OCI-M2 (cell line): ENCODE results near the gene XRCC1.
"Not testable (repeated sequence)": the region's sequence is repeated elsewhere in the genome, so short reads cannot be mapped to it uniquely, and the experiment has no call there.

Experiments used
- DNase-seq: peaks from one replicate; lab custom pipeline; 2025; ENCODE audit not compliant: unreplicated experiment; lab: John Stamatoyannopoulos, UW

XRCC1 gene

DNA sequence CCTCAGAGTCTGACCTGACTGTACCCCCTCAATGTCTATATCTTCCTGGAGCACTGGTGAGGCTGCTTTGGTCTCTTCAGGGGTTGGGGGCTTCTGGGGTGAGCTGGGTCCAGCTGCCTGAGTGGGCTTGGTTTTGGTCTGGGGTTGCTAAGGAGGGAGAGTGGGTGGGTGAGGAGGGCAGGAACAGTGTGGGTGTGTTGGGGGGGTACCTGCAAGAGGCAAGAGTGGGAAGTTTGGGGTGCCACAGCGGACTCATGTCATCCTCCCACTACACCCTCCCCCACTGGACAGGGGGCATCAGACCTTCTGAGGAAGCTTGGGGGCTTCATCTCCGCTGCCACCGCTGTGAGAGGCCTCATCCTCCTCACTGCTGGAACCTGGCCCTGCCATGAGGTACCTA lies 28.7 kb downstream of the XRCC1 start:
- no peak for DNase-seq

DNA sequence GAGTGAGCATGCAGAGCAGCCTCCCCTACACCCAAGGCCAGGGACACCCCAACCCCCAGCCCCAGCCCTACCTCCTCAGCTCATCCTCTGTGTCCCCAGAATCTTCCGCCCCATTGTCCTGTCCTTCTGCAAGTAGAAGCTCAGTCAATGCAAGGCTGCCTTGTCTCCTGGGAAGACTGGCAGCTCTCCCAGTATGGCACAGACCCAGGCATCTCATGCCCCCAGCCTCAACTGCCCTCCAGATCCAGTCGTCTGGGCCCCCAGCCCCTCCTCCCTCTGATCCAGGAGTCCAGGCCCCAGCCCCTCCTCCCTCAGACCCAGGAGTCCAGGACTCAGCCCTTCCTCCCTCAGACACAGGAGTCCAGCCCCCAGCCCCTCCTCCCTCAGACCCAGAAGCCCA lies 29.3 kb downstream of the XRCC1 start:
- DNase-seq, result no peak

DNA sequence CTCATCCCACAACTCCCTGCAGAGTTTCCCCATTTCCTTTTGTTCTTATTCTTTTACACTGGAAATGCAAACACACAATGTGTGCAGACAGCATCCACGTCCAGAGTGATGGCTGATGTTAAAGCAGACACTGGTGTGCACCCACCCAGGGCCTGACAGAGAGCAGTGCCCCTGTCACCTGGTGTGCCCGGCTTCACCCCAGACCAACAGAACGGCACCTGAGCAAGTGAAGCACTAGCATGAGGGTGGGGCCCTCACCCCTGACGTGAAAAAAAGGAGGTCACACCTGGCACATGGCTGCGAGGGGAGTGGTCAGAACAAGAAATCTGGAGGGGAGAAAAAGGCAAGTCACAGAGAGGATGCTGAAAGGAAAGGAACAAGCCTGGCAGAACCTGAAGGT lies 30.1 kb downstream of the XRCC1 start:
- DNase-seq, result no peak

DNA sequence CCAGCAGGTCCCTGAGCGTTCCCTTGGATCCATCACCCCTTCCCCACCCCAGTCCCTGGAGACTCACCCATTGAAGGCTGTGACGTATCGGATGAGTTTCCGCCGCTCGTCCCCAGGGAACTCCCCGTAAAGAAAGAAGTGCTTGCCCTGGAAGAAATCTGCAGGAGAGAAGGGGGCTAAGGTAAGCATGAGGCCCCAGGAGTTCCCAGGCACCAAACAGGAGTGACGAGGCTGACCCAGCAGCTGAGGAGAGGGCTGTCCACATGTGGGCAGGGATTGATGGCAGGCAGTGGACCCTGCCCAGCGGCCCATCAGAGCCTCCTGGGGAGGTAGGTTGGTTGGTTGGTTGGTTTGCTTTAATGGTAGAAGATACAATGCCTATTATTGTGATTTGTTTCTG lies 31.2 kb downstream of the XRCC1 start:
- no peak for DNase-seq

DNA sequence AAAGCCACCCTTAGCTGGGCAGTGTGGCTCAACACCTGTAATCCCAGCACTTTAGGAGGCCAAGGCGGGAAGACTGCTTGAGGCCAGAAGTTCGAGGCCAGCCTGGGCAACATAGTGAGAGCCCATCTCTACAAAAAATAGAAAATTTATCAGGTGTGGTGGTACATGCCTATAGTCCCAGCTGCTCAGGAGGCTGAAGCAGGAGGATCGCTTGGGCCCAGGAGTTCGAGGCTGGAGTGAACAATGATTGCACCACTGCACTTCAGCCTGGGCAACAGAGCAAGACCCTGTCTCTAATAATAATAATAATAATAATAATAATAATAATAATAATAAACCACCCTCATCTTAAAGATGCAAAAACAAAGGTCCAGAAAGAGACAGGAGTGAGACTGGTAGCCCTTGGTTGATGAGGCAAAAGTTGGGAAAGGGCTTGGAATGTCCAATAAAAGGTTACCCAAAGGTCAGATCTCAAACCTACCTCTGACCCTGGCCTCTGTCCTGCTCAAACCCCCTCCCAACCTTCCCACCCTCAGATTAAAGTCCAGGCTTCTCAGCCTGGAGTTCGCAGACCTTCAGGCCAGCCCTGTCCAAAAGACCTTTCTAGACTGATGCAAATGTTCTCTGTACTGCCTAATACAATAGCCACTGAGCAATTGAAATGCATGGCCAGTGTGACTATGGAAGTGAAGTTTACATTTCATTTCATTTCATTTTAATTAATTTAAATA lies 33.2 kb downstream of the XRCC1 start:
- no peak for DNase-seq

DNA sequence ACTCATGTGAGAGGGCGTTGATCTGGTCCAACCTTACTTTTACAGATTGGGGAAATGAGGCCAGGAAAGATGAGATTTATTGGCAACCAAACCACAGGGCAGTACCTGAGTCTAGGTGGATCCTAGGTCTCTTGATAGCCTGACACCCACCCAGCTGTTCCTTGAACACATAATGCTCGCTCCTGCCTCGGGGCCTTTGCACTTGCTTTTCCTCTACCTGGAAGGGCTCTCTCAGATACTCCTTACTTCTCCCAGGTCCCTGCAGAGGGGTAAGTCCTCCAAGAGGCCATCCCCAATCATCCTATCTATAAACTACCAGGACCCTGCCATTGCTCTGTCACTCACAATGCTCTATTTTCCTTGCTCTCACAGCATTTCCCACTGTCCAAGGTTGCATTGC lies 34.9 kb downstream of the XRCC1 start:
- no peak for DNase-seq

DNA sequence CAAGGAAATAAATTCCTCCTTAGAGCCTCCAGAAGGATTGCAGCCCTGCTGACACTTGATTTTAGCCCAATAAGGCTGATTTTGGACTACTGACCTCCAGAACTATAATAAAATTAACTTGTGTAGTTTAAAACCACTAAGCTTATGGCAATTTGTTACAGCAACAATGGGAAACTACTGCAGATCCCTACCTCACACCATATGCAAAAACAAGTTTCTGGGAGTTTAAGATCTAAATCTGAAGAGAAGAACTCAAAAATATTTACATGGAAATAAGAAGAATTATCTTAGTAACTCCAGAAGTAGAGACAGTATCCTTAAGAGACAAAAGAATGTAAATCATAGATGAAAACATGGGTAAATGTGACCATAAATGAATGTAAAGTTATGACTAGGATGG lies 36.4 kb downstream of the XRCC1 start:
- DNase-seq, result no peak

DNA sequence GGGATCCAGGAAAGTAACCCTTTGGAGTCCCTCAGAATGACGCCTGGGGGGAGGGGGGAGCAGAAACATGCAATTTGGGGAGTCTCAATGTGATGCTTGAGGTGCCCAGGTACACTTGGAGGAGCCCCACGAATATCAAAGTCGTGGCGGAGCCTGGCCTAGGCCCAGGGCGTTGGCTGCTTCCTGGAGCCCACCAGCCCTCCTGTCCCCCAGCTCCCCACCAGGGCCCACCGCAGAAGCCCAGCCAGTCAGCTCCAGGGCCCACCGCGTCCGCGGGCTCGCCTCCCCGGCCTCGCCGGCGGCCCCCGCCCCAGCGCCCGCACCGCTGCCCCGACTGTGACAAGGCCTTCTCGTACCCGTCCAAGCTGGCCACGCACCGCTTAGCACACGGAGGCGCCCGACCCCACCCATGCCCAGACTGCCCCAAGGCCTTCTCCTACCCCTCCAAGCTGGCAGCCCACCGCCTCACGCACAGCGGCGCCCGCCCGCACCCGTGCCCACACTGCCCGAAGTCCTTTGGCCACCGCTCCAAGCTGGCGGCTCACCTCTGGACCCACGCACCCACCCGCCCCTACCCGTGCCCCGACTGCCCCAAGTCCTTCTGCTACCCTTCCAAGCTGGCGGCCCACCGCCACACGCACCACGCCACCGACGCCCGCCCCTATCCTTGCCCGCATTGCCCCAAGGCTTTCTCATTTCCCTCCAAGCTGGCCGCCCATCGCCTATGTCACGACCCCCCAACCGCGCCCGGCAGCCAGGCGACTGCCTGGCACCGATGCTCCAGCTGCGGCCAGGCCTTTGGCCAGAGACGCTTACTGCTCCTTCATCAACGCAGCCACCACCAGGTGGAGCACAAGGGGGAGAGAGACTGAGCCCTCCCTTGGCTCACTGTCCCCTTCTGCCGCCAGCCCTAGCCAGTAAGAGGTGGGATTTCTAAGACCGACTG lies 40.2 kb downstream of the XRCC1 start:
- DNase-seq, result no peak

DNA sequence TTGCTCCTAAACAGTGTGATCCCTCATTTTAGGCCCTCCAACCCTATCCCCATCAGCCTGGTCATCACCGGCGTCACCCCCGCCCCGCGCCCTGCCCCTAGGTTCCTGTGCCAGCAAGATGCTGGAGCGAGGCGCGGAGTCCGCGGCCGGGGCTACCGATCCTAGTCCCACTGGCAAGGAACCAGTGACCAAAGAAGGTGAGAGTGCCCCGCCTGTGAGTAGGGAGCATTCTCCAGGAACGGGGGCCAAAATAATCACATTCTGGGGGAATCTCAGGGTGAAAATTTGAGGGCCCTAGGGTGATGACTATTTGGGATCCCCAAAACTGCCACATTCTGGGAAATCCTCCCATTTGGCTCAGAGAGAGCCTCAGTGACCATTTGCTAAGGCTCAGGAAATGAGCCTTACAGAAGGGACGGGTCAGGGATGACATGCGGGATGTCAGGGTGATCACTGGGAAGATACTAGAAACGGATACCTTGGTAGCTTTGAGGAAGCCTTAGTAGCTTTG lies 41.0 kb downstream of the XRCC1 start:
- no peak for DNase-seq

DNA sequence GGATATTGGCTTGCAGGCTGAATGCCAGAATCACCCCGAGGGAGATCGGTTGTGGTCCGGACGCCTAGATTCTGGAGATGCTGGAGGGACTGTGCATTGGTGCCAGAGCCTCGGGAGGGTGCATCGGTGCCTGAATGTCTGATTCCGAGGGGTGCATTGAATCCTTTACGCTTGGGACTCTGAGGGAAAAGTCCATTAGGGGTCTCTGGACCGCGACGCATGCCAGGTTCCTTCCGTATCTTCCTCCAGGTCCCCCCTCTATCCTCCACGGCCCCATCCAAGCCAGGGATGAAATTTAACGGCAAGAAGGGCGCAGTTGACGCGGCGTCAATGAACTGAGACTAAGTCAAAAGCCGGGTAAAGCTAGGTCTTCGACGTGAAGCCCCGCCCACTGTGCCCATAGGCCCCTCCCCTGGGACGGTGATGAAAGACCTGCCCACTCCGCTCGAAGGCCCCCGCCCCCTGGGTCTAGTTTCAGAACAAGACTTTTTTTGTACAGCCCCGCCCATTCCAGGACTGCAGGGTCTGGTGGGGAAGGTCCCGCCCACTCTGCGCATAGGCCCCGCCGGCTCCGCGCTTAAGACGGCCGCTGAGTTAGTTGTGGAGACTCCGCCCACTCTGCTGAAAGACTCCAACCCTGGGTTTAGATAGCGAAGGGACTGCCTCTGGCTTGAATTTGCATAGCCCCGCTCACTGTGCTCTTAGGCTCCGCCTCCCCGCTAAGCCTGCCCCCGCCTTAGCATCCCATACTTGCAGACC lies 41.6 kb downstream of the XRCC1 start:
- DNase-seq, result peak; percentile 94

DNA sequence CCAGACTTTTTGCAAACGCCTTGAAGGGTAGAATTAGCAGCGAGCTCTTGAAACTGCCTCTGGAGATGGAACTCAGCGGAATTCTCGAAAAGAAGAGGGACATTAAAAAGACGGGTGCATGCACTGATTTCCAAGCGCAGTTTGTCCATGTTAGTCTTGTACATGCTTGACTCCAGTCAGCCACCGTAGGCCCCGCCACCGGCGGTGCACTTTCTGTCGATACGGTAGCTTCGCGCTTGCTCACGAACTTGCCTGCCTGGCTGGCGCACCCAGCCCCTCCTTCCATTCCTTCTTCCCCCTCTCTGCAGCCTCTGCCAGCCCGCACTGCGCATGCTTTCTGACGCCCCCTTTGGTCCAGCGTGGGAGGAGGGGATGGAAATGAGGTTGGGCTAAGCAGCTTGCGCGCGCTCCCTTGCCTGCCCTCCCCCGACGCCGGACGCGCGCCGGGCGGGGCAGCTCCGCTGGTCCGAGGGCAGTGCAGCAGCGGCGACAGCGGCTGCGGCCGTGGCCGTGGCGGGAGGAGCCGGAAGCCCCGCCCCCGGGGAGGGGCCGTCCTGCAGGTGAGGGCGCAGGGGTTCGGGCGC lies 42.3 kb downstream of the XRCC1 start, which contains the start of gene ZNF575:
ZNF575 (plus strand) TSS at position 227 of the 584 bp plus-strand sequence. CDS start 1,235 bp downstream, outside the sequence.
- DNase-seq, result peak; percentile 52

DNA sequence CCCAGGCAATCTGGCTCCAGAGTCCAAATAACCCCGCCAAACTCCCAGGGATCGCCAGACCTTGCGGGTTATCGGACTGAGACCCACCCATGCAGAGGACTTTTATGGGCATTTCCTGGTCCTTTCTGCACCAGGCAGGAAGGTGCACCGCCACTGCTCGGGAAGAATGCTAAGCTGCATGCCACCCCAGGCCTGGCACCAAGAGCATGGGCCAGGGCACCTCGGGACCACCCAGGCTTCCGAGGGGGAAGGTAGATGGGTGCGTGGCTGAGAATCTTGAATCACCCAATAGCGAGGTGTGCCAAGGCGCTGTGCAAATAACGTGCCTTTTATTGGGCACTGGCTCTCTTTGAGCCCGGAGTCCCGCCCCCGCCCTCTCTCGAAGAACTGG lies 42.8 kb downstream of the XRCC1 start:
- DNase-seq, result no peak

DNA sequence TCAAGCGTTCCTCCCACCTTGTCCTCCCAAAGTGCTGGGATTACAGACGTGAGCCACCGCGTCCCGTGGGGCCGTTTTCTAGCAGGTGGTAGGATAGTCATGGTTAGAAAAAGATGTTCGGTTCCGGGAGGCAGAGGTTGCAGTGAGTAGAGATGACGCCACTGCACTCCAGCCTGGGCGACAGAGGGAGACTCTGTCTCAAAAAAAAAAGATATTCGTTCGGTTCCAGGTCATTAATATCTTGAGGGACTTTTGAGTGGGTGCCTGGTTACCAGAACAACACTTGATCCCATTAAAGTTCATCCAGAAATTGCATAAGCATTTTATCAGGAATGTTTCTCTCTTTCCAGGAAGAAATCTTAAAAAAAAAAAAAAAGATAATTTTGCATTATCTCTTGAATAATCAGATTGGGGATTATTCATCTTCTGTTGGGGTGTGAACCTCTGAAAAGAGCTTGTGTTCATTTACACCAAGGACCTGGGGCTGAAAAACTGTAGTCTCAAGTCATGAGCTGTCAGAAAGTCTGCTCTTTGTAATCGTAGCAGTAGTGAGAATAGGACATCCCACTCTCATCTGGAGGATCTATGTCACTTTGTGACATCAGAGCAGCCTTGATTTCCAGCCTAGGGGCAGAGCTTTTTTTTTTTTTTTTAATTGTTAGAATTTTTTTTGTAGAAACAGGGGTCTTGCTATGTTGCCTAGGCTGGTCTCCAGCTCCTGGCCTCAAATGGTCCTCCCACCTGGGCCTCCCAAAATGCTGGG lies 47.3 kb downstream of the XRCC1 start:
- no peak for DNase-seq

DNA sequence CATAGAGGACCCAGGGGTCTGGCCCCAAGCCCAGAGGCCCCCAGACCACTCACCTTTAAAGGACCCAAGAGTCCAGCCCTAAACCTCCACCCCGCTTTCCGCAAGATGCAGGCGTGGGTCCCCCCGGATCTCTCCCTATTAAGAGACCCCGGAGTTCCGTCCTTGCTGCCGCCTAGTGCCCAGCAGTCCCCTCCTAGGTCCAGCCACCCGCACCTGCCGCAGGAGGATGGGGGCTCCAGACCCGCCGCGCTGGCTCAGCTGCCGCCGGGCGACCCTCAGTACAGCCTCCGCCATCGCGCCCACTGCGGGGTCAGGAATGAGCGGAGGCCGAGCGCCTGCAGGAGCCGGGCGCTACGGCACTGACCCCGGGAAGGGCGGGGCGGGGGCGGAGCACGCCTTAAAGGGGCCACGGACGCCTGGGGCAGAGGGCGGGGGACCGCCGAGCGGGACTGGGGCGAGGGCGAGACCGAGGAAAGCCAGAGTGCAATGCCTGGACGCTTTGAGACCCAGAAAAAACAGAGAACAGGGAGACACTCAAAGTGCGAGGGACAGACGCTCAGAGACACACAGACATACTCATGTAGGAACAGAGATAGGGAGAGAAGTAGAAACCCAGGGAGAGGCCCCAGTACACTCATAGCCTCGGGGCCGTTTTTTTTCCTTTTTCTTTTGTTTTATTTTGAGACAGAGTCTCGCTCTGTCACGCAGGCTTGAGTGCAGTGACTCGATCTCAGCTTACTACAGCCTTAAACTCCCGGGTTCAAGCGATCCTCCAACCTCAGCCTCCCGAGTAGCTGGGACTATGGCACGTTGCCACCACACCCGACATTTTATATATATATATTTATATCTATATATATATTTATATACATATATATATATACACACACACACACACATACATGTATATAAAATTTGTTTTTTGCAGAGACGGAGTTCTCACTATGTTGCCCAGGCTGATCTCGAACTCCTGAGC lies 48.2 kb downstream of the XRCC1 start, which contains the start of gene ETHE1:
ETHE1 (minus strand) TSS at position 318 of the 976 bp plus-strand sequence; CDS start at position 294, 24 bp downstream.
- DNase-seq, result peak; percentile 38

DNA sequence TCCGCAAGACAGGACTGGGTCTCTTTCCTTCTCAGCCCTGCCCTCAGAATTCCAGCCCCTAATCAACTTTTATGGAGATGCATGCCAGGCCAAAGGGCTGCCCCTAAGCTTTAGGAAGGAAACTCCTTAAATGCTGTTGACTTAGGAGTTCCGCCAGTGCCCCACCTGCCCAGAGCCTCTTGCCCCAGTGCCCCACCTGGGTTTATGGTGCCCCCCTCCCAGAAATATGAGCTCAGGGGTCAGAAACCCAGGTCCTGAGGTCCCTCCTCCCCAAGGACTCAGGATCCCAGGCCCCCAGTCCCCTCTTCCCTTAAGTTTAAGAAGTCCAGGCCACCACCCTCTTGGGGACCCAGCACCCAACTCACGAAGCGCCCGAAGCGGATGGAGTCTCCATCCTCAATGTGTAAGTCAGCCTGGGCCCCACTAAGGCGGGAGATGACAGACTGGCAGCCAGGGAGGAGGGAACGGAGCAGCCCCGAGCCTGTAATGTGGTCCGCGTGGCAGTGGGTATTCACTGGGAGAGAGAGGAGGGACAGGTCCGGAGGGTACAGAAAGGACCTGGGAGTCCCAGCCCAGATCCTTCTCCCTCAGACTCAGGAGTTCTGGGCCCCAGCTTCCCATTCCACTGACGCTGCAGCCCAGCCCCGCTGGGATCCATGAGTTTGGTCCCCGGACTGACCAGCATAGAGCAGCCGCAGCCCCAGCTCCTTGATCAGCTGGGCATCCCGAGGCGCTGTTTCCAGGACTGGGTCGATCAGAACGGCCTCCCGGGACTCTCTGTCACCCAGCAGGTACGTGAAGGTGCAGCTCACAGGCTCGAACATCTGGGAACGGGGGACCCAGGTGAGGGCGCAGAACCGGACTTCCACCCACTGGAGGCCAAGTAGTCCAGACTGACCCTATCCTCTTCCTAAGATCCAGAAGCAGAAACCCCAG lies 49.2 kb downstream of the XRCC1 start:
- DNase-seq, result no peak

DNA sequence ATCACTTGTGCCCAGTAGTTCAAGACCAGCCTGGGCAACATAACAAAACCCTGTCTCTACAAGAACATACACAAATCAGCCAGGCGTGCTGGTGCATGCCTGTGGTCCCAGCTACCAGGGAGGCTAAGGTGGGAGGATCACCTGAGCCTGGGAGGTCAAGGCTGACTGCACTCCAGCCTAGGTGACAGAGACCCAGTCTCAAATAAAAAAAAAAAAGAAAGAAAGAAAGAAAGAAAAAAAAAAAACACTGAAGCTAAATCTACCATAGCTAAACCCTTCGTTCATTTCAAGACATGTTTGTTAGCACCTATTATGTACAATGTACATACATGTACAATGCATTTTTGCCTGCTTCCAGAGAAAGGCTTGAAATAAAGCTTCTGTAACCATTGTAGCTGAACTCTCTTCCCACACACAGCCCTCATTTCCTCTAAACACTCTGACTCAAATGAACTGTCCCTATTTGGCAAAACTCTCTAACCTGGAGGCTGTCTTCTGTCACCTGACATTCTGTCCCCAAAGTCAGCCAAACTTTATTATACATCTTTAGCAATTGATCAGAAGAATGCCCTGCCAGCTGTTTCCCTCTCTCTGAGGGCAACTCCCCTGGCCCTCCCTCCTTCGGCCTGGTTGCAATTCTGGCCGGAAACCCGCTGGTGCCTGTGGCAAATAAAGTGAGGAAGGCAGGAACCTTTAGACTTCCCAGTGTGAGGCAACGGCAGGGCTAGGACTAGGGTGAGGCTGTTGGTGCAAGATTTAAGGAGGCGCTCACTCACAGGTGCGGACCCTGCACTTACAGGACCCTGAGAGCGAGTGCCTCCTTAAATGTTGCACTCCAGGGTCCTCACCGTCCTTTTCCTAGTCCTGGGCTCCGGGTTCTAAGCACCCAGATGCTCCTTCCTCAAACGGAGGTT lies 50.1 kb downstream of the XRCC1 start:
- no peak for DNase-seq

DNA sequence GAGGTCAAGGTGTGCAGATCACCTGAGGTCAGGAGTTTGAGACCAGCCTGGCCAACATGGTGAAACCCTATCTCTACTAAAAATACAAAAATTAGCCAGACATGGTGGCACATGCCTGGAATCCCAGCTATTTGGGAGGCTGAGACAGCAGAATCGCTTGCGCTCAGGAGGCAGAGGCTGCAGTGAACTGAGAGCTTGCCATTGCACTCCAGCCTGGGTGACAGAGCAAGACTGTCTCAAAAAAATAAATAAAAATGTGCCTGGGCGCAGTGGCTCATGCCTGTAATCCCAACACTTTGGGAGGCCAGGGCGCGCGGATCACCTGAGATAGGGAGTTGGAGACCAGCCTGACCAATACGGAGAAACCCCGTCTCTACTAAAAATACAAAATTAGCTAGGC lies 51.6 kb downstream of the XRCC1 start:
- DNase-seq, result not testable (repeated sequence)
